ENCODE data around the gene MARK3.

GRCh38 chr14:103546652-103547454 lies 161.6 kb downstream of the MARK3 start:
- TF ChIP-seq CTCF (IDR thresholded peaks at IDR 0.05) (peak; percentile 89 to 96 (median 93)), POLR2A (IDR thresholded peaks at IDR 0.05) (peak in 1 of 2 donors; percentile 12)
